Activated naive CD4-positive, alpha-beta T cell (primary cell): ENCODE measurements around the gene KLRD1.
"Not testable (repeated sequence)": the region's sequence is repeated elsewhere in the genome, so short reads cannot be mapped to it uniquely, and the experiment has no call there.

Source experiments
- DNase-seq, 4 experiments: peaks; one replicate each; lab custom pipeline; 2025; lab: John Stamatoyannopoulos, UW

The KLRD1 gene

GRCh38 chr12:10338470-10338869 lies 30.8 kb downstream of the KLRD1 start:
- DNase-seq, result not testable (repeated sequence)

DNA sequence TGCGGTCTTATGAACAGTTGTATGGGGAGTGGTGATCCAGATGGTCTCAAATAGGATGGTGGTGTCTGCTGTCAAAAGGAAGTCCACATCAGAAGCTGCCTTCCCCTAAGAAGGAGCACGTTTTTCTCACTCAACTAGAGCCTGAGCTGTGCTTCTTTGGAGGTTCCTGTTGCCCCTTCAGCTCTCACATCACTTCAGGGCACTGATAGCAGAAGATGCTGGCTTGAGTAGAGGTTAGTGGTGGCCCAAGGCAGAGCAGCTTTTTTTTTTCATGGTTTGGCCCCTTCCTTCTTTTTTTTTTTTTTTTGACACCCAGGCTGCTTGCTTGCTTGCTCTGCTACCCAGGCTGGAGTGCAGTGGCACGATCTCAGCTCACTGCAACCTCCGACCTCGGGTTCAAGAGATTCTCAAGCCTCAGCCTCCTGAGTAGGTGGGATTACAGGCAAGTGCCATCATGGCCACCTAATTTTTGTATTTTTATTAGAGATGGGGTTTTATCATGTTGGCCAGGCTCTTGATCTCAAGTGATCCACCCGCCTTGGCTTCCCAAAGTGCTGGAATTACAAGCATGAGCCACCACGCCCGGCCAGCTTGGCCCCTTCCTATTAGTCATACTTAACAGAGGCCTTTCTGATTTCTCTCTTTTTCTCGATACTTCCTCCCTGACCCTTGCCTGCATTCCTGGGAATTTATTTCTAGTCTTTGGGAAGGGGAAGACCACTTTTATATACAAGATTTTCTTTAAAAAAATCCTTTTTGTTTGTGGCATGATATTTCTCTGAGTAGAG lies 31.6 kb downstream of the KLRD1 start:
- no peak for DNase-seq

- not testable (repeated sequence) for DNase-seq
These were observed 33.3 kb downstream of the KLRD1 start for GRCh38 chr12:10340946-10341345.

DNA sequence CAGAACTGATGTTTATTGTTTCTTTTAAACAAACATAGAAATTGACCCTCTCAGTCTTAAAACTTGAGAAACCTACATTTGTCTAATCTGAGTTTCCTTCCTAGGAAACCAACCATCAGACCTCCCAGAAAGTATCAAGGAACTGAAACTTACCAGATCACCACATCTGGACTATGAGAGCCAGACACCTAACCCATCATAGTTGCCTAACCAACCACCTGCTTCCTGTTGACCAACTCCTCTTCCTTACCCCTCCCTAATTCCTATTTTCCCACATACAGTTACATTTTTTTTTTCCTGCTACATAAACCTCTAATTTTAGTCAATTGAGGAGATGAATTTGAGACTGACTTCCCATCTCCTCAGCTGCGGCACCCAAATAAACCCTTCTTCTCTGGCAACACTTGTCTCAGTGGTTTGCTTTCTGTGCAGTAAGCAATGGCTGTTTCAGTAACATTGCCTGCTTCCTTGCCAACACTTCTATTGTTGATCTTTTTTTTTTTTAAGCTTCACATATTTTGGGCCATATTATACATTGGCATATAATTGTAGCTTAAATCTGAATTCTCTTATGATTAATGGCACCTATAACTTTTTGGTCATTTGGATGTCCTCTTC lies 34.3 kb downstream of the KLRD1 start:
- DNase-seq, result no peak

DNA sequence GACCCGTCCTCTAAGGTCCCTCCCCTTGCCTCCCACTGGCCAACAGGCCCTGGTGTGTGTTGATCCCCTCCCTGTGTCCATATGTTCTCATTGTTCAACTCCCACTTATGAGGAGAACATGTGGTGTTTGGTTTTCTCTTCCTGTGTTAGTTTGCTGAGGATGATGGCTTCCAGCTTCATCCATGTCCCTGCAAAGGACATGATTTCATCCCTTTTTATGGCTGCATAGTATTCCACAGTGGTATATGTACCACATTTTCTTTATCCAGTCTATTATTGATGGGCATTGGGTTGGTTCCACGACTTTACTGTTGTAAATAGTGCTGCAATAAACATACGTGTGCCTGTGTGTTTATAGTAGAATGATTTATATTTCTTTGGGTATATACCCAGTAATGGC lies 43.8 kb downstream of the KLRD1 start:
- not testable (repeated sequence) for DNase-seq

GRCh38 chr12:10354071-10354470 lies 46.4 kb downstream of the KLRD1 start:
- DNase-seq, result no peak

- DNase-seq, result no peak
These were observed 46.8 kb downstream of the KLRD1 start for GRCh38 chr12:10354502-10354901.

DNA sequence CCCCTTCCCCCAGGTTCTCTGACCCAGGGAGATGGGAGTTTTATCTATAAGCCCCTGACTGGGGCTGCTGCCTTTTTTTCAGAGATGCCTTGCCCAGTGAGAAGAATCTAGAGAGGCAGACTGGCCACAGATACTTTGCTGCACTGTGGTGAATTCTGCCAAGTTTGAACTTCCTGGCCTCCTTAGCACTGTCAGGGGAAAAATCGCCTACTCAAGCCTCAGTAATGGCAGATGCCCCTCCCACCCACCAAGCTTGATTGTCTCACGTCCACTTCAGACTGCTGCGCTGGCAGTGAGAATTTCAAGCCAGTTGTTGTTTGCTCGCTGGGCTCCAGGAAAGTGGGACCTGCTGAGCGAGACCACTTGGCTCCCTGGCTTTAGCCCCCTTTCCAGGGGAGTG lies 50.5 kb downstream of the KLRD1 start:
- DNase-seq, result no peak

DNA sequence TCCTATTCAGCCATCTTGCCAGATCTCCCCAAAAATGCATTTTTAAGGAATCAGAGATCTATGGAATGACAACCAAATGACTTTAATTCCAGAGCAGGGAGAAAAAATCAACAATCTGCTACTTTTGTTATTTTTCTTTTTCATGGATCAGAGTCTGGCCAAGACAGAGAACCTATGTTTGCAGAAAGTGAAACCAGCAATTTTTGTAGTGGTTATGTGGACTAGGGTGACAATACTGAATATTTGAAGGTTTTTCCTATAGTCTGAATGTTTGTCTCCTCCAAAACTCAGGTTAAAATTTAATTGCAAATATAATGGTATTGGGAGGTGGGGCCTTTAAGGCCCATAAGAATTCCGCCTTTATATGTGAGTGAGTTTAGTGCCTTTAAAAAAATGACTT lies 51.3 kb downstream of the KLRD1 start:
- no peak for DNase-seq

DNA sequence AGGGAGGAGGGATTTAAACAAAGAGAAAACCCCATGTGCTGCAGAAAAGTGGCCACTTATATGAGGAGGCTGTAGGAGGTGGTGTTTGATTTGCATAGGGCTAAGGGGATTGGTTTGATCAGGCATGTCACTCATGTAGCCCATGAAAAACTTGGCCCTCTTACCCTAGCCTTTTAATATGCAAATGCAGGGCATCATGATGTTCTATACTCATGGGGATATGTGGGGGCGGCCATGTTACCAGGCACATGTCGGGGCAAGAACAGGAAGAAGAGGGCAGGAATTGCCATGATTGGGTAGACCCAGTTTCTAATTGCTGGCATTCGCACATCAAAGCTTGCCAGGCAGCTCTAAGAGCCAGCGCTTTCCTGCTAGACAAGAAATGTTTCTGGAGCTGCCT lies 53.4 kb downstream of the KLRD1 start:
- DNase-seq, result no peak

GRCh38 chr12:10361622-10362021 lies 54.0 kb downstream of the KLRD1 start:
- no peak for DNase-seq

- DNase-seq, result no peak
These were observed 54.7 kb downstream of the KLRD1 start for GRCh38 chr12:10362325-10362724.

DNA sequence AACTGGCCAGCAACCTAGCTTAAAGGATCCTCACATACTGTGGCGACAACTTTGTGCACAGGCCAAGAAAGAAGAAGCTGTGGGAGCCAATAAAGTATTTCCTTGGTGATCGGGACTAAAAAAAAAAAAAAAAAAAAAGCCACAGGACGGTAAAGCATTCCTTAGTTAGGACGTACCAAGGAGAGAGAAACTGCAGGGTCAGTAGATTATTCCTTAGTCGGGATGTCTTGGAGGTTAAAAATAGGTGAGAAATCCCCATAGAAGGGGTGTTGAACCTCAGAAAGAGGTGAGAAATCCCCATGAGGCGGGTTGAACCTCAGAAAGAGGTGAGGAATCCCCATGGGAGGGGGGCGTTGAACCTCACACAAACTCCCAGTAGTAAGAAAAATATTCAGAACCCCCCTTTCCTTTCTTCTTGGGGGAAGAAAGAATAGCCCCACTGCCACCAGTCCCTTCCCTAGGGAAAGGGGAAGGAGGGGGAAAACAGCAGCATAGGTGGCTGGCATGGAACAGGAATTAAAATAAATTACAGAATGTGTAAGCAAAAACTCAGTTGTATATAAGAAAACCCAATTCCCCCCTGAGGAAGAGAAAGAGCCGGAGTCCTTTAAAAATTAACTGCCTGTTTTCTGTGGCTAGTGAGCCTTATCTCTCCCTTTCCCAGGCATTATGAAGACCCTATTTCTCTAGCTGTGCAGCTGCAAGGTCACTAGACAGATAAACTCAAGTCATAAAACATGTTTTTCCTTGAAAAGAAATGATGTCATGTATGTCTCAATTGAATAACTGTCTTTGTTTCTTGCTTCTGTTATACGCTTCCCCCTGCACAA lies 55.4 kb downstream of the KLRD1 start:
- DNase-seq, result no peak

DNA sequence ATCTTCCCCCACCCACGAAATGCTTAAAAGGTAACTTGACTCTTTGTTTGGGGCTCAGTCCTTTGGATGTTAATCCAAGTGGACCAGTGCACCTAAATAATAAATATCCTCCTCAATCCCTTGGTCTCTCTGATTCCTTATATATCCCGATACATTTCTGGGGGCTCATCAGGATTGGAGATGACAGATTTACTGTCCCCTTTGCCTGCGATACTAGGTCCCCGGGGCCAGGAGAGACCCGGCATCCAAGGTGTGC lies 55.9 kb downstream of the KLRD1 start:
- DNase-seq, result no peak

DNA sequence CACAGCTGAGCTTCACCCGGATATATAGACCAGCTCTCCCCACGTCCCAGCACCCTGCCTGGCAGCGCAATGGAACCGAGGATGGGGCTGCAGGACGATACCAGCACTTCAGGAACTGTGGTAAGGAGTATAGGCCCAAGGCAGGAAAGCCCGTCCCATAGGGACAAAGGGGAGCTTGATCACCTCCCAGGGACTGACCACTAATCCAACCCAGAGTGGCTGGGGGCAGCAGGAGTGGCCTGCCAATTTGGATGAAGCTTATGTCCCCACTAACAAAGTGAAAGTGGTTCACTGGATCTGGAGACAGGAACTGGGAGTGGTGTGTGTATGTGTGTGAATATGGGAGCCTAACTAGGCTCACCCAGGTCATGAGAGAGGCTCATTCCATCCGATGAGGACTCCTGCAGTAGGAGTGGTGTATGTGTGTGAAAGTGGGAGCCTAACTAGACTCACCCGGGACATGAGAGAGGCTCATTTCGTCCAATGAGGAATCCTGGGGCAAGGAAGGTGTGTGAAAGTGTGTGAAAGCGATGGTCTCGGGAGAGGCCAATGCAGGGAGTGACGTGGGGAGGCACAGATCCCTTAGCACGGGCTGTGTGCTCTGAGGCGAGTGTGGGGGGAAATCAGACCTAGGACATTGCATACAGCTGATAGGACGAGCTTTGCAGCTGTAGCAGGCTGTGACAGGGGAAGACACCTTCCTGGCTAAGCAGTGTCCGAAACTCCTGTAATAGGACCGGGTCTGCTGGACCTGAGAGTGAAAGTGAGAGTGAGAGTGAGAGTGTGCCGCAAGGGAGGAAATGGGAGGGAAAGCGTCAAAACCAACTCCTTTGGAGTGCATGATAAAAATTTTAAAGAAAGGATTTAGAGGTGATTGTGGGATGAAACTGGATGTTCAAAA lies 56.5 kb downstream of the KLRD1 start:
- DNase-seq, result peak in 1 of 4 experiments; percentile 16

- peak in 2 of 4 experiments; percentile 33 to 36 for DNase-seq
These were observed 57.3 kb downstream of the KLRD1 start for GRCh38 chr12:10364815-10365622.

- no peak for DNase-seq
These were observed 58.2 kb downstream of the KLRD1 start for GRCh38 chr12:10365696-10366405.

DNA sequence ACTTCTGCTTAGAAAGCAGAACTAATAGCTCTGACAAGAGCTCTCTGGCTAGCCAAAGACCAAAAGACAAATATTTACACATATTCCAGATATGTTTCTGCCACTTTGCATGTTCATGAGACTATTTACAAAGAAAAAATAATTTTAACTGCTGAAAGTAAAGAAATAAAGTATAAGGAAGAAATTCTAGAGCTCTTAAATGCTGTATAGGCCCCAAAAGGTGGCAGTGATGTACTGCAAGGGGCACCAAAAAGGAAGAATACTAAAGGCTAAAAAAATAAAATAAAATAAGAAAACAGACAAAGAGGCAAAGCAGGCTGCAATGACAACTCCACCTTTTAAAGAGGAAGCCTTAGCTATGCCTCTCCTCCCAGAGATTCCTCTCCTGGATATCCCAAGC lies 59.2 kb downstream of the KLRD1 start:
- no peak for DNase-seq

GRCh38 chr12:10367714-10368113 lies 60.0 kb downstream of the KLRD1 start:
- DNase-seq, result not testable (repeated sequence)
